ENCODE measurements around the gene PHKB.

PHKB gene

GRCh38 chr16:47477679-47478078 is 16.5 kb downstream of the PHKB start:
- peaks cover 7% of the 10 kb centered on the region for H3K4me1 ChIP-seq
- in situ Hi-C loops (cut with MboI; ENCODE audit: low sequenced_read_pairs), result no loop called here
- DNase-seq (ENCODE audit: low spot score in 2 of 2), result no peak
- no peaks in the 10 kb centered on the region for H3K9me3 ChIP-seq
- H3K36me3 ChIP-seq (replicated peaks), result no peaks in the 10 kb centered on the region
- no peak overlapping the region for H3K4me3 ChIP-seq
- no peaks in the 10 kb centered on the region for H3K27me3 ChIP-seq (ENCODE audit: low read depth)

DNA sequence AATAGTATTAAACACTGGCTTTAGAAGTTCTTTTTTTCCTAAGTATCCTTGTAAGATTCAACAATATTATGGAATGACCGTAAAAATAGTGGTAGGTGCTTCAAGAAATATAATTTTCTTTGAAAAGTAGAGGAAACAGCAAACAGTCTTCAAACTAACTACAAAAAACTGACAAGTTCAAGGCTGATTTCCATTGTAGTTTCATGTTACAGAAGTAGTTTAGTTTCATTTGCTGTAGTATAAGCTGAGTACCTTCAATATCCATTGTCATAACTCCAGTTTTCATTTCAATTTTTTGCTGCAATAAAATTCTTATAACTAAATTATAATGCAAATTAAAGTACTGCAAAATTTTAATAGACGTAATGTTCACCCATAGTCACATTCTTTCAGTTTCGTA is 19.3 kb downstream of the PHKB start:
- Histone ChIP-seq H3K36me3 (replicated peaks) (no peaks in the 10 kb centered on the region), H3K9me3 (no peaks in the 10 kb centered on the region), H3K4me3 (no peak overlapping the region), H3K4me1 (peaks cover 7% of the 10 kb centered on the region), H3K27me3 (ENCODE audit: low read depth) (no peaks in the 10 kb centered on the region)
- no peak for DNase-seq (ENCODE audit: low spot score in 2 of 2)
- in situ Hi-C loops (cut with MboI; ENCODE audit: low sequenced_read_pairs), result no loop called here

- in situ Hi-C loops (cut with MboI; ENCODE audit: low sequenced_read_pairs), result no loop called here
- Histone ChIP-seq H3K4me3 (no peak overlapping the region), H3K36me3 (replicated peaks) (no peaks in the 10 kb centered on the region), H3K4me1 (peaks cover 7% of the 10 kb centered on the region), H3K9me3 (no peaks in the 10 kb centered on the region), H3K27me3 (ENCODE audit: low read depth) (no peaks in the 10 kb centered on the region)
- DNase-seq (ENCODE audit: low spot score in 2 of 2), result no peak
Measured at GRCh38 chr16:47481698-47482374, 20.7 kb downstream of the PHKB start.

DNA sequence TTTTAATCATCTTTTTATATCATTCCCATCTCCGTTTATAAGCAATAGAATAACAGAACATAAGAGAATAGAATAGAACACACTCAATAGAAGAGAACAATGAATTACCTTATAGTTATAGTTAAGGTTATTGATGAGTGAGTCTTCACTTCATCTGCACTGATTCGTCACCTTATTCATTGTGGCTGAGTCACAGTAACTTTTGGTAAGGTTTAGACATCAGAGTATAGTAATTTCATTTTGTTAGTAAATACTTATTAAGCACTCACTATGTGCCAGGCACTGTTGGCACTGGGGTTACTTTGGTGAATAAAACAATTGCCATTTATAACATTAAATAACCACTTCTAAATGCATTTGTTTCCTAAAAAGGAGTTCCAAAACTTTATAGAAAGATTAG is 22.5 kb downstream of the PHKB start:
- Histone ChIP-seq H3K4me3 (no peak overlapping the region), H3K27me3 (ENCODE audit: low read depth) (no peaks in the 10 kb centered on the region), H3K4me1 (peaks cover 10% of the 10 kb centered on the region), H3K36me3 (replicated peaks) (no peaks in the 10 kb centered on the region; the same call in 1 of the 2 replicates), H3K9me3 (no peaks in the 10 kb centered on the region)
- DNase-seq (ENCODE audit: low spot score in 2 of 2), result no peak
- in situ Hi-C loops (cut with MboI; ENCODE audit: low sequenced_read_pairs), result no loop called here

GRCh38 chr16:47486856-47487255 is 25.7 kb downstream of the PHKB start:
- H3K4me1 ChIP-seq, result peaks cover 25% of the 10 kb centered on the region
- no peaks in the 10 kb centered on the region; the same call in 1 of the 2 replicates for H3K36me3 ChIP-seq (replicated peaks)
- DNase-seq (ENCODE audit: low spot score in 2 of 2), result no peak
- H3K4me3 ChIP-seq, result no peak overlapping the region
- in situ Hi-C loops (cut with MboI; ENCODE audit: low sequenced_read_pairs), result no loop called here
- no peaks in the 10 kb centered on the region for H3K27me3 ChIP-seq (ENCODE audit: low read depth)
- no peaks in the 10 kb centered on the region for H3K9me3 ChIP-seq

- in situ Hi-C loops (cut with MboI; ENCODE audit: low sequenced_read_pairs), result no loop called here
- H3K36me3 ChIP-seq (replicated peaks), result no peaks in the 10 kb centered on the region; the same call in 1 of the 2 replicates
- H3K9me3 ChIP-seq, result no peaks in the 10 kb centered on the region
- H3K4me3 ChIP-seq, result no peak overlapping the region
- peaks cover 26% of the 10 kb centered on the region for H3K4me1 ChIP-seq
- DNase-seq (ENCODE audit: low spot score in 2 of 2), result no peak
- H3K27me3 ChIP-seq (ENCODE audit: low read depth), result no peaks in the 10 kb centered on the region
Measured at GRCh38 chr16:47488051-47488450, 26.9 kb downstream of the PHKB start.

- in situ Hi-C loops (cut with MboI; ENCODE audit: low sequenced_read_pairs), result no loop called here
- Histone ChIP-seq H3K27me3 (ENCODE audit: low read depth) (no peaks in the 10 kb centered on the region), H3K4me3 (no peak overlapping the region), H3K4me1 (peaks cover 37% of the 10 kb centered on the region), H3K9me3 (no peaks in the 10 kb centered on the region), H3K36me3 (replicated peaks) (no peaks in the 10 kb centered on the region; the same call in 1 of the 2 replicates)
- DNase-seq (ENCODE audit: low spot score in 2 of 2), result no peak
Measured at GRCh38 chr16:47490471-47490870, 29.3 kb downstream of the PHKB start.

DNA sequence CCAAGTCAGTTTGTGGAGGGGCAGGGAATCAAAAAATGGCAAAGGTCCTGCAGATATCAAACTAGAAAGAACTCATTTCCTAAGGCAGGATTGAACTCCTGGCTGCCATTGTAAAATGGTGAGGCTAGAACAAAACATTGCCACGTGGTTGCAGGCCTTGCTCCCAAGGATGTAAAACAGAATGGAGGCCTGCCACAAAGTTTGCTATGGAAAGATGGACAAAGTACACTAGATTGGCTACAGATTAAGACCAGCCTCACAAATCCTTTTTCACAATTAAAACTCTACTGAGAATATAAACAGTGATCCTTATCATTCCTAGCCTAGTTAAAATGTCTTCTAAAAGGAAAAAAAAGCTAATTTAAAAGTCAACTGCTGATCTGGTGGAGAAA is 30.9 kb downstream of the PHKB start:
- H3K27me3 ChIP-seq (ENCODE audit: low read depth), result no peaks in the 10 kb centered on the region
- H3K4me1 ChIP-seq, result peaks cover 37% of the 10 kb centered on the region
- H3K9me3 ChIP-seq, result no peaks in the 10 kb centered on the region
- in situ Hi-C loops (cut with MboI; ENCODE audit: low sequenced_read_pairs), result no loop called here
- no peak overlapping the region for H3K4me3 ChIP-seq
- no peaks in the 10 kb centered on the region; the same call in 1 of the 2 replicates for H3K36me3 ChIP-seq (replicated peaks)
- DNase-seq (ENCODE audit: low spot score in 2 of 2), result peak; percentile 78 to 88

GRCh38 chr16:47492428-47493377 is 31.6 kb downstream of the PHKB start:
- peak overlapping the region; percentile 10 for H3K4me3 ChIP-seq
- in situ Hi-C loops (cut with MboI; ENCODE audit: low sequenced_read_pairs), result no loop called here

GRCh38 chr16:47493381-47494337 is 32.5 kb downstream of the PHKB start:
- Histone ChIP-seq H3K27me3 (ENCODE audit: low read depth) (no peaks in the 10 kb centered on the region), H3K36me3 (replicated peaks) (no peaks in the 10 kb centered on the region; the same call in 1 of the 2 replicates), H3K9me3 (no peaks in the 10 kb centered on the region), H3K4me3 (no peak overlapping the region), H3K4me1 (peaks cover 32% of the 10 kb centered on the region)
- DNase-seq (ENCODE audit: low spot score in 2 of 2), result no peak
- in situ Hi-C loops (cut with MboI; ENCODE audit: low sequenced_read_pairs), result no loop called here

More at GRCh38 chr16:47492428-47493377, 31.6 kb downstream of the PHKB start:
- no peaks in the 10 kb centered on the region; the same call in none of the 2 replicates for H3K36me3 ChIP-seq (replicated peaks)
- H3K27me3 ChIP-seq (ENCODE audit: low read depth), result no peaks in the 10 kb centered on the region
- DNase-seq (ENCODE audit: low spot score in 2 of 2), result peak; percentile 91 to 92
- H3K4me1 ChIP-seq, result peaks cover 37% of the 10 kb centered on the region
- no peaks in the 10 kb centered on the region for H3K9me3 ChIP-seq

- Histone ChIP-seq H3K4me3 (no peak overlapping the region), H3K27me3 (ENCODE audit: low read depth) (no peaks in the 10 kb centered on the region), H3K9me3 (no peaks in the 10 kb centered on the region), H3K36me3 (replicated peaks) (peaks cover 24% of the 10 kb centered on the region), H3K4me1 (peaks cover 6% of the 10 kb centered on the region)
- in situ Hi-C loops (cut with MboI; ENCODE audit: low sequenced_read_pairs), result no loop called here
- no peak for DNase-seq (ENCODE audit: low spot score in 2 of 2)
Measured at GRCh38 chr16:47499080-47499699, 38.1 kb downstream of the PHKB start.

DNA sequence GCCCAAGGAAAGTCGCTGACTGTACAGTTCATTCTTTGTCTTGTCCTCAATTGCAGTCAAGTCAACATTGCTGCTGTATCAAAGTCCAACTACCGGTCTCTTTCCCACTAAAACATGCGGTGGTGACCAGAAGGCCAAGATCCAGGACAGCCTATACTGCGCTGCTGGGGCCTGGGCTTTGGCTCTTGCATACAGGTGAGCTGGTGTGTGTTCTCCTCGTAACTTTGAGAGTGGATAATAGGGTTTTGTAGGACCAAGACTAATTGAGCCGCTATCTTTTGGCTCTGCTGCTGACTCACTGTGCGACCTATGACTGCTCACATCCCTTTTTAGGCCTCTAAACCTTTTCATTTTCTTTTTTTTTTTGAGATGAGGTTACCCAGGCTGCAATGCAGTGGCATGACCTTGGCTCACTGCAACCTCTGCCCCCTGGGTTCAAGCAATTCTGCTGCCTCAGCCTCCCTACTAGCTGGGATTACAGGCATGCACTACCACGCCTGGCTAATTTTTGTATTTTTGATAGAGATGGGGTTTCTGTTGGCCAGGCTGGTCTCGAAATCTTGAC is 38.7 kb downstream of the PHKB start:
- Histone ChIP-seq H3K4me3 (no peak overlapping the region), H3K9me3 (no peaks in the 10 kb centered on the region), H3K36me3 (replicated peaks) (peaks cover 30% of the 10 kb centered on the region), H3K27me3 (ENCODE audit: low read depth) (no peaks in the 10 kb centered on the region), H3K4me1 (peaks cover 6% of the 10 kb centered on the region)
- DNase-seq (ENCODE audit: low spot score in 2 of 2), result no peak
- in situ Hi-C loops (cut with MboI; ENCODE audit: low sequenced_read_pairs), result no loop called here

DNA sequence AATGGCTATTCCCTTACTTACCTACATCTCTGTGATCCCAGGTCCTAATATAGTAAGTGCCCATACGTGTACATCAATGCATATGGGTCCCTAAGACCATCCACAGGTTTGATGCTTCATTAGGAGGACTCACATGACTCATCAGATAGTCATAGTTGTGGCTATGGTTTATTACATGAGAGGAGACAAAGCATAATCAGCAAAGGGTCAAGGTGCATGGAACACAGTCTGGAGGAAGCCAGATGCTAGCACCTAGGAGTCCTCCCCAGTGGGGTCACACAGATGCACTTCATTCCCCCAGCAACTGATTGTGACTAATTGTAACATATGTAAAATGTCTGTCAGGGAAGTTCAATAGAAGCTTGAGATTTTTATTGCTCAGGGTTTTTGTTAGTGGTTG is 42.8 kb downstream of the PHKB start:
- in situ Hi-C loops (cut with MboI; ENCODE audit: low sequenced_read_pairs), result no loop called here
- Histone ChIP-seq H3K27me3 (ENCODE audit: low read depth) (no peaks in the 10 kb centered on the region), H3K4me3 (no peak overlapping the region), H3K4me1 (peaks cover 4% of the 10 kb centered on the region), H3K9me3 (no peaks in the 10 kb centered on the region), H3K36me3 (replicated peaks) (peaks cover 33% of the 10 kb centered on the region)
- no peak for DNase-seq (ENCODE audit: low spot score in 2 of 2)

All from HAP-1 (cell line).